NCI-H187 (cell line): Measurements from ENCODE around the gene WWOX.

ENCODE experiments used
- DNase-seq, 2 experiments: peaks; one replicate each; lab custom pipeline; 2025; lab: John Stamatoyannopoulos, UW

Gene WWOX

DNA sequence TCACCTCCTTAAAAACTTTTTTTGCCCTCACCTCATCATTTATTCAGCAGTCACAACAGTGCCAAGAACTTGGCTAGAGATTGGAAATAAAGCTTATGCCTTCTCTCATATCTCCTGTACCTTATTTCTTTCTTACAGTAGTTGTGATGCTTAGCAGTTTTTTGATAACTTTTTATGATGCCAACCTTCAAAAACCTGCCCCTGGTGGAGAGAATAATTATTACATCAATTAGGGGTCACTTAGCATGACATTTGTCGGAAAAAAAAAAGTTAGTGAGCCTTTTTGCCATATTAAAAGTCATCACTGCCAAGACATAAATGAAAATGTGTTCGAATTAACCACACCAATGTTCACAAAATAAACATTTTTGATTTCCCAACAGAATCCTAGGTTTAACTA is 296.6 kb downstream of the WWOX start:
- no peak for DNase-seq

DNA sequence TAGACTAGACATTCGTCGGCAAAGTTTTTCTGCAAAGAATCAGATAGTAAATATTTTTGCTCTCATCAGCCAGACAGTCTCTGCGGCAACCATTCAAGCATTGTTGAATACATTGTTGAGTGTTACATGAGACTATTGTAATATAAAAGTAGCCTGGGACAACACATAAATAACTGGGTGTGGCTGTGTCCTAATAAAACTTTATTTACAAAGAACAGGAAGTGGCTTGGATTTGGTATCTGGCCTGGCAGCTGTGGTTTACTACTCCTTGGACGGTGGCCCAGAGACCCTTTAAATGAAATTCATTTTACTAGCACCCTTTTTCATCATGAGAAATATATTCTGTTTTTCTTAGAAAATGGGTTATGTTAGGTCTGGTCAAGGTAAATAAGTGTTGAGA is 297.2 kb downstream of the WWOX start:
- no peak for DNase-seq

- DNase-seq = no peak
These were observed 299.9 kb downstream of the WWOX start for GRCh38 chr16:78399384-78399783.

GRCh38 chr16:78402833-78403232 is 303.4 kb downstream of the WWOX start:
- DNase-seq = no peak

DNA sequence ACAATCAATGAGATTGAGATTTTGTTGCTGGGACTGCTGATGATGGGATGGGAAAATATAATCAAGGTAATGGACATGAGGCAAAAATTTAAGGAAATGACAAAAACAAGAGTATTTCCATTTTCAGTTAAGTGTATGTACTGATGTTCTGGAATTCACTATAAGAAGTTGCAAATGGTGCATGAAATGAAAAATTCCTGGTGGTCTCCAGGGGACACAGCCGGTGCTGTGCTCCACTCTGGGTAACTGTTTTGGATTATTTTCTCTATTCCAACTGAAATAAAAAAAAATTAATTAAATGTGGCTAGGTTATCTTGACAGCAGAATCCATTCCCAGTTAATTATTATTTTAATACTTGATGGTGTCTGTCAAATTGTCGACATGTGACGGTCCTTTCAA is 305.6 kb downstream of the WWOX start:
- DNase-seq = no peak

DNA sequence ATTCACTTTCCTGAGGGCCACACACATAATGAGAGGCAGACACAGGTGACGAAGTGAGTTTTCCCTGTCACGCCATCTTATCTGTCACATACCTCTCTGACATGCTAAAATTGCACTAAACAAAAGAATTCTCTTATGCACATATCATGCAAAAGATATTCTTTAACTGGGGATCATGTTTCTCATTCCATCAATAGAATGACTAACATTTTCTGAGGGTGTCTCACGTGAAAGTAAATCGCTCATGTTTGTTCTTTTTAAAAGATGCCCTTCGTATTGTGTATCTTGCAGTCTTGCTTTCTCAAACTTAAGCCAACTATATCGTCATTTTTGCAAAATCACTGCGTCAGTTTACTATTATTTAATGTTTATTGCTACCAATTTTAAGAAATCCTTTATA is 306.4 kb downstream of the WWOX start:
- DNase-seq = no peak

GRCh38 chr16:78407191-78407590 is 307.7 kb downstream of the WWOX start:
- DNase-seq = no peak

DNA sequence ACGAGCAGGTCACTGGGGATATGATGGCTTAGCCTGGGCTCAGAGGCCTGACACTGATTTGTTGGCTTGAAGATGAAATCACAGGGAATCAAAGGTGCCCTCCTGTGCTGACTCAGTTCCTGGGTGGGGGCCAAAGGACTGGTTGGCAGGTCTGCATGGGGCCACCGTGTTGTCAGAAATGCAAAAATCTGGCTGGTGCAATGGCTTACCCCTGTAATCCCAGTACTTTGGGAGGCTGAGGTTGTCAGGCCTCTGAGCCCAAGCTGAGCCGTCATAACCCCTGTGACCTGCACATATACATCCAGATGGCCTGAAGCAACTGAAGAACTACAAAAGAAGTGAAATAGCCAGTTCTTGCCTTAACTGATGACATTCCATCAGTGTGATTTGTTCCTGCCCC is 314.2 kb downstream of the WWOX start:
- no peak for DNase-seq

DNA sequence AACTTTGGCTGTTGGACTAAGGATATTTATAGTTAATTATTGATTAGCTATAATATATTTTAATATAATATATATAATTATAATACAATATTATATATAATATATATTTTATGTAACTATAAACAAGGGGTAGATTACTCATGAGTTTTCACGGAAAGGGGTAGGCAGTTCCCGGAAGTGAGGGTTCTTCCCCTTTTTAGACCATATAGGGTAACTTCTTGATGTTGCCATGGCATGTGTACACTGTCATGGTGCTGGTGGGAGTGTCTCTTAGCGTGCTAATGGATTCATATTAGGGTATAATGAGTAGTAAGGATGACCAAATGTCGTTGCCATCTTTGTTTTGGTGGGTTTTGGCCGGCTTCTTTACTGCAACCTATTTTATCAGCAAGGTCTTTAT is 315.6 kb downstream of the WWOX start:
- DNase-seq = no peak

- DNase-seq = no peak
These were observed 316.2 kb downstream of the WWOX start for GRCh38 chr16:78415669-78416068.

DNA sequence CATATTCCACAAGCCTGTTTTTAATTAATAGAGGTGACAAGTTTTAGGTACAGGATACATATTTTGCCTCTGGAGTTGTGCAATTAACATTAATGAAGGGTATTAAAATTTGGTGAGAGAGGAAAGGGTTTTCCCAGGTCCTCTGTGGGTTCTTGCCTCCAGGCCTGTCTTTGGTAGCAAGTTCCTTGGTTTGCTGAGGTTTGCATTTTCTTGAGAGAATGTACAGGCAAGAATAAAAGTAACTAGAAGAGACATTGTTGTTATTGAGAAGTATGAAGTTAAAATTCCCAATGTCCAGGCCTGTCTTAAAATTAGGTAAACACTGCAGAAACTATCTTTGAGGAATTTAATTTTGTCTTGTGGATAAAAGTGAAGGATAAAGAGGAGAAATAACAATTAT is 316.9 kb downstream of the WWOX start:
- DNase-seq = no peak

- DNase-seq = no peak
These were observed 321.8 kb downstream of the WWOX start for GRCh38 chr16:78421181-78421708.

DNA sequence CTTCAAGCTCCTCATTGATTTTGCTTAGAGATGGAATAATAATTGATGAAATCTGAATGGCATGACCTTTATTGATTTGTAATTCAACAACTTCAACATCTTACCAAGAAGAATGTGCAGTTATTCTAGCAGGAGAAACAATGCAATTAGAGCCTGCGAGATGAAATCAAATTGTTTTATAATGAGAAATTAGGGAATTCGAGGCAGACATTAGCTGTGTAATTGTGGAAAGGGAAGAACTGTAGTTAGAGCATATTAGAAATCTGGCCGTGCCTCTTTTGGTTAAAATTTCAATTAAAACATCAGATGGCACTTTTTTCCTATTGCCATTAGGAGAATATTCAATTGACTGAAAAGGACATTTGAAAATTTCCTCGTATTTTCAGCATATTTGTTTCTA is 325.8 kb downstream of the WWOX start:
- no peak for DNase-seq

DNA sequence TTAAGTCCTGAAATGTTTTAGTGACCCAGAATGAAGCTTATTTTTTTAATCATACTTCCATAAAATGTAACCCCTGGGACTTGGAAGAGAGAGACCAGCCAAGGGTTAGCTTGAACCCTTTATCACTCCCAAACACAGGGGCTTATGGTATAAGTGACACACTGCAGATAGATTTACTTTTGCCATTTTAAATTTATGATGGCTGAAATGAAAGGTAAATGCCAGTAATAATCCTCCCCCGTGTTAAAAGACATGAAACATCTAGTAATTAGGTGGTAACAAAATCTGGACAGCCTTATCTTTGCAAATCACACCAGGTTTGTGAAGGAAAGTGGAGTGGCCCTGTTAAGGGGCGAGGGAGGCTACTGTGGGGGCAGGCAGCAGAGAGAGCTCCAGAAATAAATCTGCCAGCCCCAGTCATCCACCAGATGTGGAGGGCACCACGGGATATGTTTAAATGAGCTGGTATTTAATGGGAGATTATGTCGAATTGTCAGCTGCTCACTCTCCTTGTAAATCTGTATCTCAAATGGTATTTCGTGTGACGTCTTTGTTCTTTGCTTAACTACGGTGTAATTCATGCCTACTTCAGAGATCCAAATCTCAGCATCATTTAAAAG is 326.5 kb downstream of the WWOX start:
- DNase-seq = no peak

GRCh38 chr16:78428193-78428592 is 328.7 kb downstream of the WWOX start:
- no peak for DNase-seq

DNA sequence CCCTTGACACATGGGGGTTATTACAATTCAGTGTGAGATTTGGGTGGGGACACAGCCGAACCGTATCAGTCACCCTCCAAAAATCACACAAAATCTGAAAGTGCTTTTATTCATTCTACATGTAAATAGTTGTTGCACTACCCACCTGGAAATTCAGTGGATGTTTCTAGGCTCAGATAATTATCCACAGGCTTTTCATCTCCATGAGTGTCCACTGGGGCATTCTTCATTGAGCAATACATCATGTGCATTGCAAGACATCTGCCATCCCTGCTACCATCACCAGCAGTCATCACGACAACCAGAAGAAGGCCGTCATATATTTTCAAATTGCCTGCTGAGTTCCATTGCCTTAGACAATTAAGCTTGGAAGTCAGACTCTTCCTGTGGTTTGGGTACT is 330.8 kb downstream of the WWOX start:
- DNase-seq = no peak

DNA sequence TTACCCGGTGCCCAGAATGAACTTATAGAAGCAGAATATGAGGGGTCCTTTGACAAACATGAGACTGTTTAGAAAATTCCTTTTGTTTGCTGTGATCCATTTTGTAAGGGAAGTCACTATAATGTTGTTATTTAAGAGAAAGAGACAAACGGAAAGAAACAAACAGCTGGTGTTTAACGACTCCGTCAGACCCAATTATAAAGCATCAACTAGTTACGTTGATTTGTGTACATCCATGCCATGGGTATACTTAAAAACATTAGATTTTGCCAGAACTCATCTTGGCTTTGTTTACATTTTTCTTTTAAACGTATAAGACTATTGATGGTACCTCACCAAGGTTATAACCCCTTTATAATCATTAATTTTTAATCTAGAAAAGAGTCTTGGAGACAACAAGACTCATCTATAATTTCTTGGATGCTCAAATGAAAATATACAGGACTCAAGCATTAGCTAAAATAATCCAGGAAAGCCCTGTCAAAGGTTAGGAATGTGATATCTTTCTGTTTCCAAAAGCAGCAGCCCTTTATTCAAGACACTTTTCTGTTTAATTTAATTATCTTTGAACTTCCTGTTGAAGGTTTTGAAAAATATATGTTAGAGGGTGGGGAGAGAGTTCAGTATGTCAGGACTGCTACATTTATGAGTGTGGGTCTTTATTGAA is 331.7 kb downstream of the WWOX start:
- no peak for DNase-seq

DNA sequence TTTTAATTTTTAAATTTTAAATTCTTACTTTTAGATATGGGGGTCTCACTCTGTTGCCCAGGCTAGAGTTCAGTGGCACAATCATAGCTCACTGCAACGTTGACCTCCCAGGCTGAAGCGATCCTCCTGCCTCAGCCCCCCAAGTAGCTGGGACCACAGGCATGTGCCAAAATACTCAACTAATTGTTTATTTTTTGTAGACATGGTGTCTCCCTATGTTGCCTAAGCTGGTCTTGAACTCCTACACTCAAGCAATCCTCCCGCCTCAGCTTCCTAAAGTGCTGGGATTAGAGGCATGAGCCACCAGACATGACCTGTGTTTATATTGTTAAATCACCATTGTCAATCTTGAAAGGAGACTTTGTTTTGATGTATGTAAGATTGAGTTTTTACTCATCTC is 332.2 kb downstream of the WWOX start:
- DNase-seq = no peak

DNA sequence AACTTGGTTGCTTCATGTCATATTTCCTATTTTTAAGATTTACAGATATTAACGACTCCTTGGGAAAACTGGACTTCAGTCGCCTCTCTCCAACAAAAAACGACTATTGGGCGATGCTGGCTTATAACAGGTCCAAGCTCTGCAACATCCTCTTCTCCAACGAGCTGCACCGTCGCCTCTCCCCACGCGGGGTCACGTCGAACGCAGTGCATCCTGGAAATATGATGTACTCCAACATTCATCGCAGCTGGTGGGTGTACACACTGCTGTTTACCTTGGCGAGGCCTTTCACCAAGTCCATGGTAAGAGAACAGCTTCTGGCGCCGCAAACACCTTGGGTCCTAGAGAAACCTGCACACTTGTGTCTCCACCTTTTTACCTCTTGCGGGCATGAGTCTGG is 333.0 kb downstream of the WWOX start:
- DNase-seq = no peak

- no peak for DNase-seq
These were observed 333.7 kb downstream of the WWOX start for GRCh38 chr16:78433116-78433515.

- no peak for DNase-seq
These were observed 334.9 kb downstream of the WWOX start for GRCh38 chr16:78434401-78434800.

DNA sequence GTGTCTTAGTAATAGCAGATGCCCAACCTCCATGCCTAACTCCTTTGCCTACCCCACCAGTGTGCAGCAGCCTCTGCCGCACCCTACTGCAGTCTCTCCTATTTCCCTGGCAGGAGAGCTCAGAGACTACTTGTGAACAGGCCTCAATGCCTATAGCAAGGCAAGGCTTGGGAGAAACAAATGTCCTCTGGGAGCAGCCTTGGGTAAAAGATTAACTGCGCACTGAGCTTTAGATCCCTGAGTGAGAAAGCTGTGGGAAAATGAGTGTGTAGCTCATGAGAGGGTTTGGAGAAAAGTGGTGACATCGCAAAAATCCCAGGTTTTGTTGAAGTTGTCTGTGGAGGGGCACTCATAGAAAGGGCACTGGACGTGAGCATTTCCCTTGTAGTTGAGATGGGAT is 335.8 kb downstream of the WWOX start:
- DNase-seq = no peak

- no peak for DNase-seq
These were observed 336.6 kb downstream of the WWOX start for GRCh38 chr16:78436023-78436422.

- DNase-seq = no peak
These were observed 337.4 kb downstream of the WWOX start for GRCh38 chr16:78436846-78437245.
